Measurements from ENCODE around the gene GRHL1.

DNA sequence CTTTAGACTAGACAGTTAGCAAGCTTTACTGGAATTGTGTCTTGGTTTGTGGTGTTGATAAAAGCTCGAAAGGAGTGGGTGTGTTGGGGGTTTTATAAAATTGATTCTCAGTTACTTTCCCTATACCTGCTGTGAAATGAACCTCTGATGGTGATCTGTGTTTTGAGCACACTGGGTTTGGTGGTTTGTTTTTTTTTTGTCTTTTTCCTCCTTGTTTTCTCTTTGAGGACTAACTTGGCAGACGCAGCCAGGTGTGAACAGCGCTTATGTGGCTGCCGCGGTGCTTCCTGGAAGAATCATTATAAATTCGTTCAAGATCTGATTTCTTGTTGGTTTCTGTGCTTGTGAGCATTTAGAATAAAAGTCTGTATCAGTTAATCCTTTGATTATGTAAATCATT is 28.5 kb downstream of the GRHL1 start:
- TF ChIP-seq POLR2A (IDR thresholded peaks at IDR 0.05): no peak
- TF ChIP-seq, protein P1, sequence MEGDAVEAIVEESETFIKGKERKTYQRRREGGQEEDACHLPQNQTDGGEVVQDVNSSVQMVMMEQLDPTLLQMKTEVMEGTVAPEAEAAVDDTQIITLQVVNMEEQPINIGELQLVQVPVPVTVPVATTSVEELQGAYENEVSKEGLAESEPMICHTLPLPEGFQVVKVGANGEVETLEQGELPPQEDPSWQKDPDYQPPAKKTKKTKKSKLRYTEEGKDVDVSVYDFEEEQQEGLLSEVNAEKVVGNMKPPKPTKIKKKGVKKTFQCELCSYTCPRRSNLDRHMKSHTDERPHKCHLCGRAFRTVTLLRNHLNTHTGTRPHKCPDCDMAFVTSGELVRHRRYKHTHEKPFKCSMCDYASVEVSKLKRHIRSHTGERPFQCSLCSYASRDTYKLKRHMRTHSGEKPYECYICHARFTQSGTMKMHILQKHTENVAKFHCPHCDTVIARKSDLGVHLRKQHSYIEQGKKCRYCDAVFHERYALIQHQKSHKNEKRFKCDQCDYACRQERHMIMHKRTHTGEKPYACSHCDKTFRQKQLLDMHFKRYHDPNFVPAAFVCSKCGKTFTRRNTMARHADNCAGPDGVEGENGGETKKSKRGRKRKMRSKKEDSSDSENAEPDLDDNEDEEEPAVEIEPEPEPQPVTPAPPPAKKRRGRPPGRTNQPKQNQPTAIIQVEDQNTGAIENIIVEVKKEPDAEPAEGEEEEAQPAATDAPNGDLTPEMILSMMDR (IDR thresholded peaks at IDR 0.05): no peak
